ACC112 (cell line): ENCODE measurements around the gene SH3BP5L.
A peak's percentile ranks its signal among the peaks of the same experiment; 100 is the strongest.

Source experiments
- H2AFZ ChIP-seq: fragments of 200-600 bp; sonication (generic); one replicate; pipeline ENCODE4 v1.6.0; 2017; ENCODE audit warnings: antibody characterized with exemption, low read length; ENCODE audit not compliant: unreplicated experiment
- H3K27ac ChIP-seq: fragments of 200-600 bp; sonication (generic); 2 replicates; pipeline ENCODE4 v1.5.1; 2014; ENCODE audit warnings: low read depth, mild to moderate bottlenecking, antibody characterized with exemption, low read length, moderate library complexity
- H3K27me3 ChIP-seq: fragments of 200-600 bp; sonication (generic); 2 replicates; pipeline ENCODE4 v1.6.1; 2014; ENCODE audit warnings: mild to moderate bottlenecking, antibody characterized with exemption, low read length, moderate library complexity, mixed read lengths; ENCODE audit not compliant: insufficient read depth
- H3K36me3 ChIP-seq: fragments of 200-600 bp; sonication (generic); 2 replicates; pipeline ENCODE4 v1.6.1; 2016; ENCODE audit warnings: mild to moderate bottlenecking, antibody characterized with exemption, low read length, moderate library complexity, mixed read lengths; ENCODE audit not compliant: insufficient read depth
- H3K4me1 ChIP-seq: fragments of 200-600 bp; sonication (generic); one replicate; pipeline ENCODE4 v1.6.1; 2016; ENCODE audit warnings: low read length, mixed read lengths; ENCODE audit not compliant: insufficient read depth, unreplicated experiment, control insufficient read depth
- H3K4me3 ChIP-seq: fragments of 200-600 bp; sonication (generic); 2 replicates; pipeline ENCODE4 v1.5.1; 2014; ENCODE audit warnings: mild to moderate bottlenecking, low read depth, low read length
- H3K79me2 ChIP-seq: fragments of 200-600 bp; sonication (generic); one replicate; pipeline ENCODE4 v1.6.0; 2016; ENCODE audit warnings: low read length; ENCODE audit not compliant: control insufficient read depth, unreplicated experiment, insufficient read depth

Gene SH3BP5L

GRCh38 chr1:248817065-248817464 is 8.7 kb downstream of the SH3BP5L start:
- no peaks in the 10 kb centered on the region for H3K27me3 ChIP-seq
- peaks cover 21% of the 10 kb centered on the region for H3K4me1 ChIP-seq
- H3K4me3 ChIP-seq = no peak overlapping the region
- H3K79me2 ChIP-seq = peaks cover 30% of the 10 kb centered on the region
- no peak overlapping the region for H2AFZ ChIP-seq
- no peak overlapping the region for H3K27ac ChIP-seq
- H3K36me3 ChIP-seq = peaks cover 22% of the 10 kb centered on the region; the same call in 1 of the 2 replicates

- Histone ChIP-seq H3K27ac (no peak overlapping the region), H3K4me3 (no peak overlapping the region), H3K27me3 (no peaks in the 10 kb centered on the region), H3K79me2 (peaks cover 25% of the 10 kb centered on the region), H3K36me3 (peaks cover 22% of the 10 kb centered on the region; the same call in 1 of the 2 replicates), H3K4me1 (peaks cover 14% of the 10 kb centered on the region), H2AFZ (no peak overlapping the region)
Measured at GRCh38 chr1:248816042-248816851, 9.5 kb downstream of the SH3BP5L start.

DNA sequence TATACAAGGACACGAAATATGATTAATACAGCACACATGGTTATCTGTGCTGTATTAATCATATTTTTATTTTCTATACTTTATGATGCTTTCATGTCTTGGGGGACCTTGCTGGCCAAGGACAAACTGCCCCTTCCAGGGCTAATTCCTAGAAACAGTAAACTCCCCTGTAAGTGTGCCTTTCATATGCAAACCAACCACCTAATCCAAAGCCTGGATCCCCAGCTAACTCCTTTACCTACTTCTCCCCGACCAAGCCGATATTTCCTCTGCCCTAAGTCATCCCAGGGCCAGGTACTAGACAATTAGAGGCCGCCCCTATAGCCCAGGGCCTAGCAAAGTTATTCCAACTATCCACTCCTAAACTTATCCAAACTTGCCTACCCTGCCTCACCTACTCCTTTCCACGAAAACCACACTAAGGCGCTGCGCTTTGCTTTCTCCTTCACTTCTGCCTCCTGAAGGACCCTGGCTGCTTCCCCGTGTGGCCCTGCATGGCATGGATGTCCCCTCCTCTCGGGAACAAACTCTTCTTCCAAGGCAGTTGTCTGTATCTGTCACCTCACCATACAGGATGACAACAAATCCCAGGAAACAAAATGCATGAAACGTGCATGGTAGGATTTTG is 10.2 kb downstream of the SH3BP5L start:
- Histone ChIP-seq H3K4me1 (peaks cover 14% of the 10 kb centered on the region), H3K4me3 (no peak overlapping the region), H3K36me3 (peaks cover 19% of the 10 kb centered on the region; the same call in 1 of the 2 replicates), H3K79me2 (peaks cover 20% of the 10 kb centered on the region), H3K27me3 (no peaks in the 10 kb centered on the region), H3K27ac (no peak overlapping the region), H2AFZ (no peak overlapping the region)

DNA sequence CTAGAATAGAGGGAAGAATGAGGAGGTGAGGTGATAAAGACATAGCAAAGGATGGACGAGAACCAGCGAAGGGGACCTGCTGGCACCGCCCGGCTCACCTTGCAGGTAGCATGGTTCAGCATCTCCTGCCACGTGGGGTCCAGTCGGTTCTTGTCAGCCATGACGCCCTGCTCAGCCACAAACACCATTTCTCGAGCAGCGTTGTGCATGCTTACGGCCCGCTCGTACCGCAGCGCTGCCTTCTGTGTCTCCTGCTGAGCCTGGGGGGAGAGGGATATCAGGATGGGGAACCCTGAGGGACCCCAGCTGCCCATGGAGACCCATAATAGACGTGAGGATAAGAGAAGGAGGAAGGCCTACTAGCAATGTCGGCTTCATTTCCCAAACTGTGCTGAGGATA is 11.4 kb downstream of the SH3BP5L start:
- H3K27me3 ChIP-seq = no peaks in the 10 kb centered on the region
- peaks cover 11% of the 10 kb centered on the region for H3K4me1 ChIP-seq
- H2AFZ ChIP-seq = no peak overlapping the region
- peaks cover 11% of the 10 kb centered on the region for H3K79me2 ChIP-seq
- 0 out of 2 replicates have a peak, but pooled peaks cover 16% of the 10 kb centered on the region for H3K36me3 ChIP-seq
- no peak overlapping the region for H3K4me3 ChIP-seq
- no peak overlapping the region for H3K27ac ChIP-seq

DNA sequence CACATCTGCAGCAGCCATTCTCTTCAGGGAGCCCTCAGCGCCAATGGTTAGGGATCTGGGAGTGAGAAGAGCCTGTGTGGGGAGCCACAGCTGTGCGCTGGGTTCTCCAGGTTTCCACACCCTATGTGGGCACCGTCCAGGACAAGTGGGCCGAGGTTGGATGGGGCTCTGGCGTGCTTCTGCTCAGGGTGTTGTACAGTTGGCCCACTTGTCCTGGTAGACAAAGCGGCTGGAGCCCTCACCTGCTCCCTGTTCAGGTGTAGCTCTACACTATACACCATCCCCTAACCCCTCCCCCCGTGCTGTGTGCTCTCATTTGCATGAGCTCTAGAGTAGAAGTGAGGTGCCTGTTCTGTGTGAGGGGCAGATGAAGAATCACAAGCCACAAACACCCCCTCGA is 12.2 kb downstream of the SH3BP5L start:
- Histone ChIP-seq H3K36me3 (0 out of 2 replicates have a peak, but pooled peaks cover 16% of the 10 kb centered on the region), H2AFZ (no peak overlapping the region), H3K79me2 (peaks cover 4% of the 10 kb centered on the region), H3K4me1 (peaks cover 11% of the 10 kb centered on the region), H3K27me3 (no peaks in the 10 kb centered on the region), H3K27ac (no peak overlapping the region), H3K4me3 (no peak overlapping the region)

DNA sequence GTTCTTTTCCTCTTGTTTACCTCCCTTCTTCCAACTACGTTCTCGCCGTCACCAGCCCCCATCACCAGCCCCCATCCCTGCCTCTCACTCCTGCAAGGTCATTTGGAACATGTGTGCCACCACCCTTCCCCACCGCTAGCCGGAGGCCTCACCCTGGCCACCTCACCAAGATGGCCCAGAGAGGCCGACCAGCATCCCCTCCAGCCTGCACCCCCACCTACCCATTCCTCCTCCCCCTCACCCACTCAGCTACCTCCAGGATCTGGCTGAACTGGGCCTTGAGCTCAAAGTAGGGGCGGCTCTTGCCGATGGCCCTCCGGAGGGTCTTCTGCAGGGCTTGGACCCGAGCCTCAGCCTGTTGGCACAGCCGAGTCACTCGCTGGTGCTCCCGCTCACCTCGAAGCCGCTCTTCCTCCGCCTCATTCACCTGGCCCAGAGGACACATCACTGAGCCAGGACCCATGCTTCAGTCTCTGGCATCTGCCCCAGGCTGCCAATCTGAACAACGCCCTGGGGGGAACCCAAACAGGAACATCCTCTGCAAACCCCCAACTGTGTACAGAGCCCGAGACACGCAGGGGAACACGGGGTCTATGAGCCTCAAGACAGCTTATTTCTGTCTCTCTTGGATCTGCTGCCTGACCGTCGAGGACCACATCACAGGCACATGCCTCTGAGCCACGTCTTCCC is 12.8 kb downstream of the SH3BP5L start:
- H3K27me3 ChIP-seq = no peaks in the 10 kb centered on the region
- H3K4me1 ChIP-seq = peaks cover 11% of the 10 kb centered on the region
- H3K79me2 ChIP-seq = no peaks in the 10 kb centered on the region
- no peak overlapping the region for H3K27ac ChIP-seq
- 0 out of 2 replicates have a peak, but pooled peaks cover 16% of the 10 kb centered on the region for H3K36me3 ChIP-seq
- no peak overlapping the region for H3K4me3 ChIP-seq
- no peak overlapping the region for H2AFZ ChIP-seq

GRCh38 chr1:248811514-248812490 is 13.9 kb downstream of the SH3BP5L start:
- H3K79me2 ChIP-seq = no peaks in the 10 kb centered on the region
- H3K36me3 ChIP-seq = 0 out of 2 replicates have a peak, but pooled peaks cover 16% of the 10 kb centered on the region
- peaks cover 11% of the 10 kb centered on the region for H3K4me1 ChIP-seq
- H3K4me3 ChIP-seq = no peak overlapping the region
- no peak overlapping the region for H3K27ac ChIP-seq
- no peak overlapping the region for H2AFZ ChIP-seq
- no peaks in the 10 kb centered on the region for H3K27me3 ChIP-seq

DNA sequence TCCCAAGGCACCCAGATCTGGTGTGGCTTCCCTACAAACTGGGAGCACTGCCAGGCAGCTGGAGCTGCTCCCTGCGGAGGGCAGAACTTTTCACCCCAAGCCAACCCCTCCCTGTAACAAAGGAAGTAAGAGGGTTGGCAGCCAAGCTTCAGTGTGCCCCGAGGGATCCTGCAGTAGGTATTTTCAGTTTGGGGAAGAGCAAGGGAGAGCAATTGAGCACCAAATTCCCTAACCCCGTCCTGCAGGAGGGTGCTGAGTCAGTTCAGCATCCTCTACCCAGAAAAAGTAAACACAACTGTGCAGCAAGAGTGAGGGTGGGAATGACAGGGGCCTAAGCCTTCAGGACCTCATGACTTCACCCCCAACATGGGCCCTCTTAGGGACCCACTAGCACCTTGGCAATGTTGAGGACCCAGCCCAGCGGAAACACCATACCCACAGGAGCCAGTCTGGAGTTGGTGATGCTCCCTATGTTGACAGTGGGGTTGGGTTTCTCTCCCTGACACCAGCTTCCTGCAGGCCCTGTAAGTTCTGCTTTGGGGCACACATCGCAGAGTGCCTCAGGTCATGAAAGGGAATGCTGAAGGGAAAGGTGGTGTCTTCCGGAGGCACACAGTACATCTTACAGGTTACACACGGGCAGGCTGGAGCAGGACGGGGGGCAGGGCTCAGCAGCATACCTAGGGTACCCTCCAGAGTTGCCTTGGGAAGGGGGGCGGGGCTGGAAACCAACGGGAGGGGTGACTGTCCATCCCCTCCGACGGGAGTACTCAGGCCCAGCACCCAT is 14.8 kb downstream of the SH3BP5L start:
- peaks cover 11% of the 10 kb centered on the region for H3K4me1 ChIP-seq
- H3K27ac ChIP-seq = no peak overlapping the region; the same call in 1 of the 2 replicates

GRCh38 chr1:248810000-248810726 is 15.6 kb downstream of the SH3BP5L start:
- Histone ChIP-seq H3K4me3 (no peak overlapping the region), H3K36me3 (0 out of 2 replicates have a peak, but pooled peaks cover 16% of the 10 kb centered on the region), H3K27ac (no peak overlapping the region), H2AFZ (no peak overlapping the region), H3K79me2 (no peaks in the 10 kb centered on the region), H3K27me3 (no peaks in the 10 kb centered on the region), H3K4me1 (peaks cover 11% of the 10 kb centered on the region)

More for the DNA sequence above, 14.8 kb downstream of the SH3BP5L start:
- Histone ChIP-seq H2AFZ (no peak overlapping the region), H3K79me2 (no peaks in the 10 kb centered on the region), H3K27me3 (no peaks in the 10 kb centered on the region), H3K36me3 (0 out of 2 replicates have a peak, but pooled peaks cover 16% of the 10 kb centered on the region), H3K4me3 (0 out of 2 replicates have a peak overlapping the region, but pooled peaks have one; percentile 17)
